ENCODE data around the gene XRCC3.

GRCh38 chr14:103739793-103740501 is 24.7 kb upstream of the XRCC3 start:
- TF ChIP-seq CTCF (IDR thresholded peaks at IDR 0.05; ENCODE audit: low read depth, low read length, missing input control) (no peak), ZBTB33 (IDR thresholded peaks at IDR 0.05) (no peak), JUND (IDR thresholded peaks at IDR 0.05) (no peak), RXRA (IDR thresholded peaks at IDR 0.05) (no peak), RAD21 (IDR thresholded peaks at IDR 0.05) (no peak), TAF1 (conservative IDR thresholded peaks at IDR 0.05) (no peak), SP1 (IDR thresholded peaks at IDR 0.05) (no peak), ATF3 (IDR thresholded peaks at IDR 0.05) (no peak), YY1 (IDR thresholded peaks at IDR 0.05) (no peak), EGR1 (IDR thresholded peaks at IDR 0.05; ENCODE audit: low read depth in 2 of 2) (no peak), HNF4G (IDR thresholded peaks at IDR 0.05) (no peak)
- TF ChIP-seq, protein P1, sequence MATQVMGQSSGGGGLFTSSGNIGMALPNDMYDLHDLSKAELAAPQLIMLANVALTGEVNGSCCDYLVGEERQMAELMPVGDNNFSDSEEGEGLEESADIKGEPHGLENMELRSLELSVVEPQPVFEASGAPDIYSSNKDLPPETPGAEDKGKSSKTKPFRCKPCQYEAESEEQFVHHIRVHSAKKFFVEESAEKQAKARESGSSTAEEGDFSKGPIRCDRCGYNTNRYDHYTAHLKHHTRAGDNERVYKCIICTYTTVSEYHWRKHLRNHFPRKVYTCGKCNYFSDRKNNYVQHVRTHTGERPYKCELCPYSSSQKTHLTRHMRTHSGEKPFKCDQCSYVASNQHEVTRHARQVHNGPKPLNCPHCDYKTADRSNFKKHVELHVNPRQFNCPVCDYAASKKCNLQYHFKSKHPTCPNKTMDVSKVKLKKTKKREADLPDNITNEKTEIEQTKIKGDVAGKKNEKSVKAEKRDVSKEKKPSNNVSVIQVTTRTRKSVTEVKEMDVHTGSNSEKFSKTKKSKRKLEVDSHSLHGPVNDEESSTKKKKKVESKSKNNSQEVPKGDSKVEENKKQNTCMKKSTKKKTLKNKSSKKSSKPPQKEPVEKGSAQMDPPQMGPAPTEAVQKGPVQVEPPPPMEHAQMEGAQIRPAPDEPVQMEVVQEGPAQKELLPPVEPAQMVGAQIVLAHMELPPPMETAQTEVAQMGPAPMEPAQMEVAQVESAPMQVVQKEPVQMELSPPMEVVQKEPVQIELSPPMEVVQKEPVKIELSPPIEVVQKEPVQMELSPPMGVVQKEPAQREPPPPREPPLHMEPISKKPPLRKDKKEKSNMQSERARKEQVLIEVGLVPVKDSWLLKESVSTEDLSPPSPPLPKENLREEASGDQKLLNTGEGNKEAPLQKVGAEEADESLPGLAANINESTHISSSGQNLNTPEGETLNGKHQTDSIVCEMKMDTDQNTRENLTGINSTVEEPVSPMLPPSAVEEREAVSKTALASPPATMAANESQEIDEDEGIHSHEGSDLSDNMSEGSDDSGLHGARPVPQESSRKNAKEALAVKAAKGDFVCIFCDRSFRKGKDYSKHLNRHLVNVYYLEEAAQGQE (IDR thresholded peaks at IDR 0.05): no peak

Data from liver (tissue), 3 donors.